BE2C (cell line): ENCODE measurements around the gene KRR1.
"Not testable (repeated sequence)": the region's sequence is repeated elsewhere in the genome, so short reads cannot be mapped to it uniquely, and the experiment has no call there.

Experiments used
- DNase-seq: peaks from one replicate; pipeline ENCODE4 v3.0.0-alpha.2; 2020
- H3K27me3 ChIP-seq: fragments of 250-450 bp; sonication (Bioruptor Pico); 2 replicates; pipeline ENCODE4 v1.5.1; 2020; ENCODE audit warnings: mild to moderate bottlenecking
- H3K36me3 ChIP-seq: fragments of 250-450 bp; sonication (Bioruptor Pico); 2 replicates; pipeline ENCODE4 v1.5.1; 2020; ENCODE audit warnings: mild to moderate bottlenecking
- H3K4me1 ChIP-seq: fragments of 250-450 bp; sonication (Bioruptor Pico); 2 replicates; pipeline ENCODE4 v1.5.1; 2020
- H3K4me3 ChIP-seq: 2 replicates; pipeline ENCODE4 v1.5.1; 2011; ENCODE audit warnings: low read depth, low read length
- H3K9me3 ChIP-seq: fragments of 250-450 bp; sonication (Bioruptor Pico); 2 replicates; pipeline ENCODE4 v1.5.1; 2020
- TF ChIP-seq, protein P1 (sequence below): IDR thresholded peaks from 2 replicates; pipeline ENCODE4 v1.5.1; 2012; ENCODE audit warnings: mild to moderate bottlenecking, low read depth, low read length

The KRR1 gene

DNA sequence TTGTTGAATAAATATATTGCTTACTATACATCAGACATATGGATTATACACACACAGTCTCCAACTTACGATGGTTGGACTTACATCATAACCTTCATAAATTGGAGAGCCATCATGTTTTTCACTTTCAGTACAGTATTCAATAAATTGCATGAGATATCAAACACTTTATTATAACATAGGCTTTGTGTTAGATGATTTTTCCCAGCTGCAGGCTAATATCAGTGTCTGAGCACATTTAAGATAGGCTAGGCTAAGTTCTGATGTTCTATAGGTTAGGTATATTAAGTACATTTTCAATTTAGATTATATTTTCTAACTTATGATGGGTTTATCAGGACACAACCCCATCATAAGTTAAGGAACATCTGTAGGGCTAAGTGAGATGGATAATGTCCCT, 17.9 kb upstream of the KRR1 start:
- Histone ChIP-seq H3K4me1 (peaks cover 5% of the 10 kb centered on the region), H3K9me3 (no peaks in the 10 kb centered on the region), H3K4me3 (no peak overlapping the region), H3K36me3 (no peaks in the 10 kb centered on the region), H3K27me3 (no peaks in the 10 kb centered on the region)
- TF ChIP-seq, protein P1, sequence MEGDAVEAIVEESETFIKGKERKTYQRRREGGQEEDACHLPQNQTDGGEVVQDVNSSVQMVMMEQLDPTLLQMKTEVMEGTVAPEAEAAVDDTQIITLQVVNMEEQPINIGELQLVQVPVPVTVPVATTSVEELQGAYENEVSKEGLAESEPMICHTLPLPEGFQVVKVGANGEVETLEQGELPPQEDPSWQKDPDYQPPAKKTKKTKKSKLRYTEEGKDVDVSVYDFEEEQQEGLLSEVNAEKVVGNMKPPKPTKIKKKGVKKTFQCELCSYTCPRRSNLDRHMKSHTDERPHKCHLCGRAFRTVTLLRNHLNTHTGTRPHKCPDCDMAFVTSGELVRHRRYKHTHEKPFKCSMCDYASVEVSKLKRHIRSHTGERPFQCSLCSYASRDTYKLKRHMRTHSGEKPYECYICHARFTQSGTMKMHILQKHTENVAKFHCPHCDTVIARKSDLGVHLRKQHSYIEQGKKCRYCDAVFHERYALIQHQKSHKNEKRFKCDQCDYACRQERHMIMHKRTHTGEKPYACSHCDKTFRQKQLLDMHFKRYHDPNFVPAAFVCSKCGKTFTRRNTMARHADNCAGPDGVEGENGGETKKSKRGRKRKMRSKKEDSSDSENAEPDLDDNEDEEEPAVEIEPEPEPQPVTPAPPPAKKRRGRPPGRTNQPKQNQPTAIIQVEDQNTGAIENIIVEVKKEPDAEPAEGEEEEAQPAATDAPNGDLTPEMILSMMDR, result no peak
- no peak for DNase-seq

DNA sequence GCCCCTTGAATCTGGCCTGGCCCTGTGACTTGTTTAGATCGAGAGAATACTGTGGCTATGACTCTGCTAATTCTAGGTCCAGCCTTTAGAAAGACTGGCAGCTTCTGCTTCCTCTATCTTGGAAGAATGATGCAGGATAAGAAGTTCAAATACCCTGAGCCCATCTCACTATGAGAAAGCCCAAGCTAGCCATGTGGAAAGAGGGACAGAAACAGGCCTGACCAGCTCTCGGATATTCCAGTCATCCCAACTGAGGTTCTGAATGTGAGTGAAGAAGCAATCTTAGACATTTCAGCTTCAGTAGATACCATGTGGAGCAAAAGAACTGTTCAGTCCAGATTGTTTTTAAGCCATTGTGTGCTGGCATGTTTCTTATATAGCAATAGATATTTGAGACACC, 17.3 kb upstream of the KRR1 start:
- DNase-seq, result no peak
- no peaks in the 10 kb centered on the region for H3K27me3 ChIP-seq
- peaks cover 5% of the 10 kb centered on the region for H3K4me1 ChIP-seq
- no peak overlapping the region for H3K4me3 ChIP-seq
- no peaks in the 10 kb centered on the region for H3K36me3 ChIP-seq
- H3K9me3 ChIP-seq, result no peaks in the 10 kb centered on the region
- TF ChIP-seq, protein P1, result no peak

DNA sequence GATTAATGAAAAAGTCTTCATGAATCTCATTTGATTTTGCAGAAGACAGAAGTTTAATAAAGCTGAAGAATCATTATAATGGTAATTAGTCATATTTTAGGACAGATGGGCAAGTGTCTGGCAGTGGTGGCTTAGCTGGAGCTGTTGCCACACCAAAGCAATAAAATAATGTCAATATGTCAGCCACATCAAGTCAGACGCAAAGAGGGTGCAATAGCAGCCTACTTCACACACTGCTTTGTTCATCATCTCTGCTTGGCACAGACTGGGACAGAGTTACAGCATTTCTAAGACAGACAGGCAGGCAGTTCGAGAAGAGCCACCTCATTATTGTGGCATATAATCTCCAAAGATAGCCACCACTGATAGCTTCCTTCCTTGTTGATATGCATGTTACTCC, 16.9 kb upstream of the KRR1 start:
- no peaks in the 10 kb centered on the region for H3K27me3 ChIP-seq
- TF ChIP-seq, protein P1, result no peak
- no peaks in the 10 kb centered on the region for H3K9me3 ChIP-seq
- H3K4me1 ChIP-seq, result peaks cover 5% of the 10 kb centered on the region
- no peak for DNase-seq
- no peak overlapping the region for H3K4me3 ChIP-seq
- no peaks in the 10 kb centered on the region for H3K36me3 ChIP-seq

GRCh38 chr12:75526655-75527511, 15.5 kb upstream of the KRR1 start:
- TF ChIP-seq, protein P1, result peak; percentile 79
- no peaks in the 10 kb centered on the region for H3K27me3 ChIP-seq
- DNase-seq, result peak; percentile 23
- H3K9me3 ChIP-seq, result no peaks in the 10 kb centered on the region
- no peak overlapping the region for H3K4me3 ChIP-seq
- H3K4me1 ChIP-seq, result peaks cover 5% of the 10 kb centered on the region
- no peaks in the 10 kb centered on the region for H3K36me3 ChIP-seq

DNA sequence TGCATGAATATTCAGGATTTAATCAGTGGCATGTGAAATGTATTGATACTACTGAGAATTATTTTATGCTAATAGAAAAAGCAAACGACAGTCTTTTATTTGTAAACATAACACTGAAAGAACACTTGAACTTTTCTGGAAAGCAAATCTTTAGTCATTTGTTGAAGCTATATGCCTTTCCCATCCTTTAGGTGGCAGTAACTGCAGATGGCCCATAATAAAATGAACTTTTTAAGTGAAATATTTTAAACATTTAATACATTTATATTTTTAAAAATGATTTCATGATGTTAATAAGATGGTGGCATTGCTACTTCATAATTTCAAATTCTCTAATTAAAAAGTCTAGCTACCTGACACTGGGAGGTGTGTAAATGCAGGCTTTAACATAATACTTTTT, 13.9 kb upstream of the KRR1 start:
- TF ChIP-seq, protein P1, result 0 out of 2 replicates have a peak, but pooled peaks have one; percentile 16
- Histone ChIP-seq H3K27me3 (no peaks in the 10 kb centered on the region), H3K4me3 (no peak overlapping the region), H3K4me1 (peaks cover 5% of the 10 kb centered on the region), H3K36me3 (no peaks in the 10 kb centered on the region), H3K9me3 (no peaks in the 10 kb centered on the region; the same call in 1 of the 2 replicates)
- DNase-seq, result no peak

DNA sequence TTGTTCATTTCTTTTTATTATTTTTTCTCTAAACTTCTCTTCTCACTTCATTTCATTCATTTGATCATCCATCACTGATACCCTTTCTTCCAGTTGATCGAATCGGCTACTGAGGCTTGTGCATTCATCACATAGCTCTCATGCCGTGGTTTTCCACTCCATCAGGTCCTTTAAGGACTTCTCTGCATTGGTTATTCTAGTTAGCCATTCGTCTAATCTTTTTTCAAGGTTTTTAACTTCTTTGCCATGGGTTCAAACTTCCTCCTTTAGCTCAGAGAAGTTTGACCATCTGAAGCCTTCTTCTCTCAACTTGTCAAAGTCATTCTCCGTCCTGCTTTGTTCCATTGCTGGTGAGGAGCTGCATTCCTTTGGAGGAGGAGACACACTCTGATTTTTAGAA, 10.7 kb upstream of the KRR1 start:
- H3K9me3 ChIP-seq, H3K4me3 ChIP-seq, H3K36me3 ChIP-seq, H3K4me1 ChIP-seq, DNase-seq, H3K27me3 ChIP-seq: not testable (repeated sequence)

DNA sequence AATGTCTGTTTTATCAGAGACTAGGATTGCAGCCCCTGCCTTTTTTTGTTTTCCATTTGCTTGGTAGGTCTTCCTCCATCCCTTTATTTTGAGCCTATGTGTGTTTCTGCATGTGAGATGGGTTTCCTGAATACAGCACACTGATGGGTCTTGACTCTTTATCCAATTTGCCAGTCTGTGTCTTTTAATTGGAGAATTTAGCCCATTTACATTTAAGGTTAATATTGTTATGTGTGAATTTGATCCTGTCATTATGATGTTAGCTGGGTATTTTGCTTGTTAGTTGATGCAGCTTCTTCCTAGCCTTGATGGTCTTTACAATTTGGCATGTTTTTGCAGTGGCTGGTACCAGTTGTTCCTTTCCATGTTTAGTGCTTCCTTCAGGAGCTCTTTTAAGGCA, 9.8 kb upstream of the KRR1 start:
- not testable (repeated sequence) for H3K9me3 ChIP-seq, H3K4me1 ChIP-seq, H3K27me3 ChIP-seq, DNase-seq, H3K36me3 ChIP-seq, H3K4me3 ChIP-seq
